Measurements from ENCODE around the gene FHIT.

- TF ChIP-seq, protein P1, sequence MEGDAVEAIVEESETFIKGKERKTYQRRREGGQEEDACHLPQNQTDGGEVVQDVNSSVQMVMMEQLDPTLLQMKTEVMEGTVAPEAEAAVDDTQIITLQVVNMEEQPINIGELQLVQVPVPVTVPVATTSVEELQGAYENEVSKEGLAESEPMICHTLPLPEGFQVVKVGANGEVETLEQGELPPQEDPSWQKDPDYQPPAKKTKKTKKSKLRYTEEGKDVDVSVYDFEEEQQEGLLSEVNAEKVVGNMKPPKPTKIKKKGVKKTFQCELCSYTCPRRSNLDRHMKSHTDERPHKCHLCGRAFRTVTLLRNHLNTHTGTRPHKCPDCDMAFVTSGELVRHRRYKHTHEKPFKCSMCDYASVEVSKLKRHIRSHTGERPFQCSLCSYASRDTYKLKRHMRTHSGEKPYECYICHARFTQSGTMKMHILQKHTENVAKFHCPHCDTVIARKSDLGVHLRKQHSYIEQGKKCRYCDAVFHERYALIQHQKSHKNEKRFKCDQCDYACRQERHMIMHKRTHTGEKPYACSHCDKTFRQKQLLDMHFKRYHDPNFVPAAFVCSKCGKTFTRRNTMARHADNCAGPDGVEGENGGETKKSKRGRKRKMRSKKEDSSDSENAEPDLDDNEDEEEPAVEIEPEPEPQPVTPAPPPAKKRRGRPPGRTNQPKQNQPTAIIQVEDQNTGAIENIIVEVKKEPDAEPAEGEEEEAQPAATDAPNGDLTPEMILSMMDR (IDR thresholded peaks at IDR 0.05), result no peak
- no peak for TF ChIP-seq POLR2AphosphoS5 (IDR thresholded peaks at IDR 0.05)
Measured at GRCh38 chr3:61177450-61177849, 73.8 kb downstream of the FHIT start.
